ENCODE results near the gene KIF20A.

GRCh38 chr5:138233280-138233679 is 54.4 kb downstream of the KIF20A start:
- TF ChIP-seq CTCF (conservative IDR thresholded peaks at IDR 0.05 in 1 of 2, IDR thresholded peaks at IDR 0.05 in 1 of 2; ENCODE audit: extremely low read depth in 1 of 2, insufficient read depth in 1 of 2, low read depth in 1 of 2, low read length in 2 of 2), result no peak
- no peak for TF ChIP-seq EZH2 (IDR thresholded peaks at IDR 0.05; ENCODE audit: borderline replicate concordance, low read length)
